Cardiac atrium fibroblast (primary cell): ENCODE measurements around the gene CYCS. TPM values are rescaled to one million over a fixed set of nuclear protein-coding genes. Genes with fewer than 3 reads are reported as not detected.

Experiments
- total RNA-seq: library from RNA; depleted of rRNA; stranded (reverse); fragments of >200 nt; gene quantifications from 2 replicates; pipeline ENCODE4 v1.2.3, GENCODE V29; 2015

Gene CYCS
- total RNA-seq, result 35.2 and 64.3 TPM in 2 replicates

GRCh38 chr7:25125137-25125946, at the start of gene CYCS:
TSS of gene CYCS (minus strand) at chr7:25125260. CDS start at chr7:25124119, 1,141 bp downstream.

Other genes with a start within 250 kb of the CYCS start
- 5.4 and 7.9 TPM in 2 replicates for gene OSBPL3, start 145.1 kb downstream of the CYCS start, total RNA-seq
- gene NPVF, start 103.2 kb upstream of the CYCS start, total RNA-seq, result not detected in 2 replicates